ENCODE results near the gene SLC13A4.

SLC13A4 gene

GRCh38 chr7:135662123-135662372, 65.9 kb downstream of the SLC13A4 start:
- TF ChIP-seq TAF1 (IDR thresholded peaks at IDR 0.05; ENCODE audit: low read depth, low read length), result peak; percentile 83; the same call in 1 of the 2 replicates
- no peak for TF ChIP-seq POU2F2 (IDR thresholded peaks at IDR 0.05; ENCODE audit: low read depth, low read length)
- TF ChIP-seq POLR2AphosphoS5 (IDR thresholded peaks at IDR 0.05; ENCODE audit: low read depth, low read length), result peak; percentile 89; the same call in 1 of the 2 replicates
- TF ChIP-seq POLR2A (IDR thresholded peaks at IDR 0.05; ENCODE audit: low read depth, low read length), result peak; percentile 88
- no peak for TF ChIP-seq PAX5 (IDR thresholded peaks at IDR 0.05; ENCODE audit: insufficient read depth, low read length, severe bottlenecking)
- FAIRE-seq (no peak), DNase-seq (ENCODE audit: insufficient read length, low spot score) (no peak)

DNA sequence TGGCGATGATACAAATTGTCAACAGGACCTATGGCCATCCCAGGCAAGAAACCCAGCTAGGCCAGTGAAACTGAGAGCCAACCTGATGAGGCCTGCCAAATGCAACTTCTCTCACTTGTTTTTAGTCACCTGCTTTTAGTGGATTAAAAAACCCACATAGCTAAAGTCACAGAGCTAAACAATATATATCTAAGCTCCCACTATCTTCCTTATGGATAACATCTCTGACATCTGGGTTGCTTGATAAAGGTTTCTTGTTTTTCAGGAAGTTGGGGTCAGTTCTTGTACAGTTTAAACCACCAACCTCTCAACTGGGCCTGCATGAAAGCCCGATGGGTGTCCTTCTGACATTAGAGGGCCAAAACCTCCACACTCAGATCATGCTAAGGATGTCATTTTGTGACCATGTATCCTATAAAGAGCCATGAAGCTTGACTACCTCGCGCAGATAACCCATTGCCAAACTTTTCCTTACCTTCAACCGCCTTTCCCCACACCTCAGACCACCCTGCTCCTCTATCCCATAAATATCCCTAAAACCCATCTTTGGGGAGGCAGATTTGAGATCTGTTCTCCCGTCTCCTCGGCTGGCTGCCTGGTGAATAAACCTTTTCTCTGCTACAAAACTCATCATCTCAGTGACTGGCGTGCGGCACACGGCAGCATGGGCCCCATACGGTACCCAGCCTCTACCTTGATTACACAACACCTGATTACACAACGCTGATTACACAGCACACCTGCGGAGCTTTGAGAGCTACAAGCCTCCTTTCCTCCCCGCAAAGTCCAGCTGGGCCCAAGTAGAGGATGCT, 66.5 kb downstream of the SLC13A4 start:
- DNase-seq (ENCODE audit: insufficient read length, low spot score) (no peak), FAIRE-seq (no peak)
- TF ChIP-seq PAX5 (IDR thresholded peaks at IDR 0.05; ENCODE audit: insufficient read depth, low read length, severe bottlenecking) (no peak), POLR2A (IDR thresholded peaks at IDR 0.05; ENCODE audit: low read depth, low read length) (no peak), SPI1 (IDR thresholded peaks at IDR 0.05; ENCODE audit: low read depth, low read length) (no peak), TAF1 (IDR thresholded peaks at IDR 0.05; ENCODE audit: low read depth, low read length) (no peak)

DNA sequence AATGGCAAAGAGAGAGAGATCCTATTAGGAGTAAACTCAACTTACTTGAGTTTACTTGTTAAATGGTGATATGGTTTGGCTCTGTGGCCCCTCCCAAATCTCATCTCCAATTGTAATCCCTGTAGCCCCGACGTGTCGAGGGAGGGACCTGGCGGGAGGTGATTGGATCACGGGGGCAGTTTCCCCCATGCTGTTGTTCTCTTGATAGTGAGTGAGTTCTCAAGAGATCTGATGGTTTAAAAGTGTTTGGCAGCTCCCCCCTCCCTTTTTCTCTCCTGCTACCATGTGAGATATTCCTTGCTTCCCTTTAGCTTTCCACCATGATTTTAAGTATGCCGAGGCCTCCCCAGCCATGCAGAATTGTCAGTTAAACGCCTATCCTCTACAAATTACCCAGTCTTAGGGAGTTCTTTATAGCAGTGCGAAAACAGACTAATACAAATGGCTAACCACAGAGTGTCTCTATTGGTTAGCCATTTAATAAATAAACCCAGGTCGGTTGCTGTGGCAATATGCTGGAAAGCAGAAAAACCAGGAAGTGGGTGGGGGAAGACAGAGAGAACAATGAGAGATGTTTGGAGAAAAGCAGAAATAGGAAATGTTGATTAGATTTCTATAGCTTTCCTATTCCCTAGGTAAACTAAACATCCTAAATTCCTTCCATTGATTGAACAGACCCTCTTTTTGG, 68.7 kb downstream of the SLC13A4 start:
- DNase-seq (ENCODE audit: insufficient read length, low spot score) (no peak), FAIRE-seq (no peak)
- no peak for TF ChIP-seq SPI1 (IDR thresholded peaks at IDR 0.05; ENCODE audit: low read depth, low read length)
- TF ChIP-seq POU2F2 (IDR thresholded peaks at IDR 0.05; ENCODE audit: low read depth, low read length), result no peak
- TF ChIP-seq PAX5 (IDR thresholded peaks at IDR 0.05; ENCODE audit: insufficient read depth, low read length, severe bottlenecking), result no peak
- no peak for TF ChIP-seq POLR2A (IDR thresholded peaks at IDR 0.05; ENCODE audit: low read depth, low read length)
- TF ChIP-seq TAF1 (IDR thresholded peaks at IDR 0.05; ENCODE audit: low read depth, low read length), result no peak
- TF ChIP-seq POLR2AphosphoS5 (IDR thresholded peaks at IDR 0.05; ENCODE audit: low read depth, low read length), result no peak

GRCh38 chr7:135658564-135658963, 69.4 kb downstream of the SLC13A4 start:
- TF ChIP-seq POLR2AphosphoS5 (IDR thresholded peaks at IDR 0.05; ENCODE audit: low read depth, low read length) (no peak), POU2F2 (IDR thresholded peaks at IDR 0.05; ENCODE audit: low read depth, low read length) (no peak), SPI1 (IDR thresholded peaks at IDR 0.05; ENCODE audit: low read depth, low read length) (no peak), POLR2A (IDR thresholded peaks at IDR 0.05; ENCODE audit: low read depth, low read length) (no peak), TAF1 (IDR thresholded peaks at IDR 0.05; ENCODE audit: low read depth, low read length) (no peak), PAX5 (IDR thresholded peaks at IDR 0.05; ENCODE audit: insufficient read depth, low read length, severe bottlenecking) (no peak)
- DNase-seq (ENCODE audit: insufficient read length, low spot score), result no peak
- no peak for FAIRE-seq

- TF ChIP-seq POLR2A (IDR thresholded peaks at IDR 0.05; ENCODE audit: low read depth, low read length) (no peak), TAF1 (IDR thresholded peaks at IDR 0.05; ENCODE audit: low read depth, low read length) (no peak), PAX5 (IDR thresholded peaks at IDR 0.05; ENCODE audit: insufficient read depth, low read length, severe bottlenecking) (no peak)
- DNase-seq (ENCODE audit: insufficient read length, low spot score), result no peak
- FAIRE-seq, result no peak
Measured at GRCh38 chr7:135653340-135654080, 74.5 kb downstream of the SLC13A4 start.

GRCh38 chr7:135650831-135651573, 77.0 kb downstream of the SLC13A4 start:
- TF ChIP-seq POLR2A (IDR thresholded peaks at IDR 0.05; ENCODE audit: low read depth, low read length), result no peak
- TF ChIP-seq POU2F2 (IDR thresholded peaks at IDR 0.05; ENCODE audit: low read depth, low read length), result no peak
- TF ChIP-seq TAF1 (IDR thresholded peaks at IDR 0.05; ENCODE audit: low read depth, low read length), result no peak
- TF ChIP-seq POLR2AphosphoS5 (IDR thresholded peaks at IDR 0.05; ENCODE audit: low read depth, low read length), result no peak
- no peak for TF ChIP-seq SPI1 (IDR thresholded peaks at IDR 0.05; ENCODE audit: low read depth, low read length)
- TF ChIP-seq PAX5 (IDR thresholded peaks at IDR 0.05; ENCODE audit: insufficient read depth, low read length, severe bottlenecking), result no peak
- no peak for DNase-seq (ENCODE audit: insufficient read length, low spot score)
- no peak for FAIRE-seq

DNA sequence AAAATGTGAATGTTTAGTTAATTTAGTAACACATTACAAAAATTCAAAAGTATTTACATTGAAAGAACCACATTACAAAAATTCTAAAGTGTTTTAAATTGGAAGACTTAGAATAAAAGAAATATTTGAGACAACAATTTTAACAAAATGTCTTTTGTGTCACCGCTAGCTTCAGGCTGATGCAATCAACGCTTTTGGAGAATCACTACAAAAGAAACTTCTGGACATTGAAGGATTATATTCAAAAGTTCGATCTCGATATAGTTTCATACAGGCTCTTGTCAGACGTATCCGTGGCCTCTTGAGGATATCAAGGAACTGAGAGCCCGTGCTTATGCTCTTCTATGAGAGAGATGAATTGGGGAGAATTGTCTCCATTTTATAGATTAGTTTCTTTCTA, 79.8 kb downstream of the SLC13A4 start:
- TF ChIP-seq POLR2A (IDR thresholded peaks at IDR 0.05; ENCODE audit: low read depth, low read length) (no peak), SPI1 (IDR thresholded peaks at IDR 0.05; ENCODE audit: low read depth, low read length) (no peak), PAX5 (IDR thresholded peaks at IDR 0.05; ENCODE audit: insufficient read depth, low read length, severe bottlenecking) (no peak), POLR2AphosphoS5 (IDR thresholded peaks at IDR 0.05; ENCODE audit: low read depth, low read length) (no peak), TAF1 (IDR thresholded peaks at IDR 0.05; ENCODE audit: low read depth, low read length) (no peak), POU2F2 (IDR thresholded peaks at IDR 0.05; ENCODE audit: low read depth, low read length) (no peak)
- FAIRE-seq (no peak), DNase-seq (ENCODE audit: insufficient read length, low spot score) (no peak)

- TF ChIP-seq TAF1 (IDR thresholded peaks at IDR 0.05; ENCODE audit: low read depth, low read length), result no peak
- no peak for TF ChIP-seq PAX5 (IDR thresholded peaks at IDR 0.05; ENCODE audit: insufficient read depth, low read length, severe bottlenecking)
- no peak for TF ChIP-seq POLR2AphosphoS5 (IDR thresholded peaks at IDR 0.05; ENCODE audit: low read depth, low read length)
- no peak for TF ChIP-seq POU2F2 (IDR thresholded peaks at IDR 0.05; ENCODE audit: low read depth, low read length)
Measured at GRCh38 chr7:135647755-135648154, 80.2 kb downstream of the SLC13A4 start.

More at GRCh38 chr7:135647755-135648154, 80.2 kb downstream of the SLC13A4 start:
- FAIRE-seq, result no peak
- no peak for DNase-seq (ENCODE audit: insufficient read length, low spot score)

All from GM12891 (cell line).